MM.1S (cell line): ENCODE data around the gene COL26A1.
"Not testable (repeated sequence)": the region's sequence is repeated elsewhere in the genome, so short reads cannot be mapped to it uniquely, and the experiment has no call there.

ENCODE experiments used
- DNase-seq: peaks from one replicate; pipeline ENCODE4 v3.0.0-alpha.2; 2015
- H2AFZ ChIP-seq: fragments of 300-600 bp; sonication (generic); 2 replicates; pipeline ENCODE4 v1.6.0; 2016; ENCODE audit warnings: antibody characterized with exemption, low read length
- H3F3A ChIP-seq: fragments of 300-600 bp; sonication (generic); 2 replicates; pipeline ENCODE4 v1.6.1; 2016; ENCODE audit warnings: mild to moderate bottlenecking, antibody characterized with exemption, low read length, moderate library complexity, mixed read lengths; ENCODE audit not compliant: insufficient read depth
- H3K27ac ChIP-seq: fragments of 300-600 bp; sonication (generic); 2 replicates; pipeline ENCODE4 v1.5.1; 2016; ENCODE audit warnings: mild to moderate bottlenecking, low read length
- H3K27me3 ChIP-seq: fragments of 300-600 bp; sonication (generic); replicated peaks from 2 replicates; pipeline ENCODE4 v1.6.0; 2016; ENCODE audit warnings: low read length; ENCODE audit not compliant: insufficient read depth
- H3K36me3 ChIP-seq: fragments of 300-600 bp; sonication (generic); replicated peaks from 2 replicates; pipeline ENCODE4 v1.6.1; 2016; ENCODE audit warnings: mild to moderate bottlenecking, low read length, mixed read lengths; ENCODE audit not compliant: insufficient read depth
- H3K4me1 ChIP-seq: fragments of 300-600 bp; sonication (generic); 2 replicates; pipeline ENCODE4 v1.6.1; 2016; ENCODE audit warnings: low read length, mixed read lengths
- H3K4me2 ChIP-seq: fragments of 300-600 bp; sonication (generic); 2 replicates; pipeline ENCODE4 v1.6.0; 2016; ENCODE audit warnings: low read depth, low read length
- H3K4me3 ChIP-seq: fragments of 300-600 bp; sonication (generic); 2 replicates; pipeline ENCODE4 v1.5.1; 2016; ENCODE audit warnings: low read length, mixed read lengths
- H3K79me2 ChIP-seq: fragments of 300-600 bp; sonication (generic); 2 replicates; pipeline ENCODE4 v1.6.1; 2016; ENCODE audit warnings: mixed run types, low read length, mixed read lengths
- H3K9ac ChIP-seq: fragments of 300-600 bp; sonication (generic); 2 replicates; pipeline ENCODE4 v1.6.1; 2016; ENCODE audit warnings: low read length, mixed read lengths
- H3K9me2 ChIP-seq: fragments of 300-600 bp; sonication (generic); replicated peaks from 2 replicates; pipeline ENCODE4 v1.6.1; 2016; ENCODE audit warnings: mild to moderate bottlenecking, low read length, mixed read lengths; ENCODE audit not compliant: insufficient read depth
- H3K9me3 ChIP-seq: fragments of 300-600 bp; sonication (generic); replicated peaks from 2 replicates; pipeline ENCODE4 v1.6.1; 2016; ENCODE audit warnings: mild to moderate bottlenecking, low read length, mixed read lengths; ENCODE audit not compliant: insufficient read depth
- H4K20me1 ChIP-seq: fragments of 300-600 bp; sonication (generic); 2 replicates; pipeline ENCODE4 v1.6.1; 2016; ENCODE audit warnings: mild to moderate bottlenecking, low read length, moderate library complexity, mixed read lengths; ENCODE audit not compliant: insufficient read depth
- EZH2 ChIP-seq: fragments of 300-600 bp; sonication (generic); optimal IDR thresholded peaks from 2 replicates; pipeline ENCODE3; 2017; ENCODE audit warnings: low read depth, mild to moderate bottlenecking, antibody characterized with exemption, low read length, mixed read lengths
- EZH2phosphoT487 ChIP-seq: fragments of 300-600 bp; sonication (generic); IDR thresholded peaks from 2 replicates; pipeline ENCODE4 v1.6.1; 2018; ENCODE audit warnings: antibody characterized with exemption, low read length
- TF ChIP-seq, protein P1 (sequence below): fragments of 300-600 bp; sonication (generic); IDR thresholded peaks from 2 replicates; pipeline ENCODE4 v1.5.1; 2016; ENCODE audit warnings: antibody characterized with exemption, low read length, mixed read lengths

COL26A1 gene

DNA sequence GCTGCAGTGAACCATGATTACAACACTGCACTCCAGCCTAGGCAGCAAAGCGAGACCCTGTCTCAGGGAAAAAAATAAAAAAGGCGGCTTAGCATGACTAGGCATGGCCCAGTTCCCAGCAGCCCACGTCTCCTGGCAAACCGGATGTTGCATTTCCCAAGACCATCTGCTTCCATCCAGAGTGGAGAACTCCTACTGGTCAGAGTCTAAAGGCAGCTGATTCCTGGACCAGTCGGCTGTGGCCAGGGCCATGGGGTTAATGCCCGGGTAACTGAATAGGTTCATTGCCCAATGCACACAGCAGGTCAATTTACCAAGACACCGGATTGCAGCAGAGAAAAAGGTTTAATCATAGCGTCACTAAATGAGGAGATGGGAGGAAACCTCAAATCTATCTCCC, 133.3 kb downstream of the COL26A1 start:
- no peaks in the 10 kb centered on the region for H3F3A ChIP-seq
- no peak overlapping the region for H3K27ac ChIP-seq
- DNase-seq: no peak
- H3K9me3 ChIP-seq: no peaks in the 10 kb centered on the region
- no peaks in the 10 kb centered on the region for H3K9me2 ChIP-seq
- no peak overlapping the region for H2AFZ ChIP-seq
- no peaks in the 10 kb centered on the region for H3K79me2 ChIP-seq
- peaks cover 73% of the 10 kb centered on the region for H3K27me3 ChIP-seq
- no peaks in the 10 kb centered on the region for H3K36me3 ChIP-seq
- H3K4me2 ChIP-seq: no peak overlapping the region
- no peaks in the 10 kb centered on the region for H4K20me1 ChIP-seq
- H3K9ac ChIP-seq: no peak overlapping the region
- no peaks in the 10 kb centered on the region for H3K4me1 ChIP-seq
- no peak overlapping the region for H3K4me3 ChIP-seq
- TF ChIP-seq EZH2phosphoT487 (no peak), EZH2 (no peak)
- TF ChIP-seq, protein P1, sequence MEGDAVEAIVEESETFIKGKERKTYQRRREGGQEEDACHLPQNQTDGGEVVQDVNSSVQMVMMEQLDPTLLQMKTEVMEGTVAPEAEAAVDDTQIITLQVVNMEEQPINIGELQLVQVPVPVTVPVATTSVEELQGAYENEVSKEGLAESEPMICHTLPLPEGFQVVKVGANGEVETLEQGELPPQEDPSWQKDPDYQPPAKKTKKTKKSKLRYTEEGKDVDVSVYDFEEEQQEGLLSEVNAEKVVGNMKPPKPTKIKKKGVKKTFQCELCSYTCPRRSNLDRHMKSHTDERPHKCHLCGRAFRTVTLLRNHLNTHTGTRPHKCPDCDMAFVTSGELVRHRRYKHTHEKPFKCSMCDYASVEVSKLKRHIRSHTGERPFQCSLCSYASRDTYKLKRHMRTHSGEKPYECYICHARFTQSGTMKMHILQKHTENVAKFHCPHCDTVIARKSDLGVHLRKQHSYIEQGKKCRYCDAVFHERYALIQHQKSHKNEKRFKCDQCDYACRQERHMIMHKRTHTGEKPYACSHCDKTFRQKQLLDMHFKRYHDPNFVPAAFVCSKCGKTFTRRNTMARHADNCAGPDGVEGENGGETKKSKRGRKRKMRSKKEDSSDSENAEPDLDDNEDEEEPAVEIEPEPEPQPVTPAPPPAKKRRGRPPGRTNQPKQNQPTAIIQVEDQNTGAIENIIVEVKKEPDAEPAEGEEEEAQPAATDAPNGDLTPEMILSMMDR: no peak

DNA sequence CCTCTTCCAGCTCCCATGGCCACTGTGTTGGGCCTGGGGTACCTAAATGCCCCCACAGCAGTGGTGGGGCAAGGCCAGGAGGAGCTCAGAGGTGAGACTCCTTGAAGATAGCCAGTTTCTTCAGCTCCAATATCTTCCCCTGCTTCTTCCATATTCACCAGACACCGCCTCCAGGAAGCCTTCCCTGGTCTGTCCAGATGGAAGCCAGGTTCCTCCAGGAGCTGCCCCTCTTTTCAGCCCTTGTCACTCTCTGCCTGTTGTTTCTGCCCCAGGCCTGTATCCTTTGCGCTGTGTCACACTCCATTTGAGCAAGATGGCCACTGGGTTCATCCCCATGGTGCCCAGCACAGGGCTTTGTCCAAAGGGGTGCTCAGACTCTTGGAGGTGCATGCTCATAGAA, 138.7 kb downstream of the COL26A1 start:
- H3F3A ChIP-seq: no peaks in the 10 kb centered on the region
- no peaks in the 10 kb centered on the region for H3K4me1 ChIP-seq

DNA sequence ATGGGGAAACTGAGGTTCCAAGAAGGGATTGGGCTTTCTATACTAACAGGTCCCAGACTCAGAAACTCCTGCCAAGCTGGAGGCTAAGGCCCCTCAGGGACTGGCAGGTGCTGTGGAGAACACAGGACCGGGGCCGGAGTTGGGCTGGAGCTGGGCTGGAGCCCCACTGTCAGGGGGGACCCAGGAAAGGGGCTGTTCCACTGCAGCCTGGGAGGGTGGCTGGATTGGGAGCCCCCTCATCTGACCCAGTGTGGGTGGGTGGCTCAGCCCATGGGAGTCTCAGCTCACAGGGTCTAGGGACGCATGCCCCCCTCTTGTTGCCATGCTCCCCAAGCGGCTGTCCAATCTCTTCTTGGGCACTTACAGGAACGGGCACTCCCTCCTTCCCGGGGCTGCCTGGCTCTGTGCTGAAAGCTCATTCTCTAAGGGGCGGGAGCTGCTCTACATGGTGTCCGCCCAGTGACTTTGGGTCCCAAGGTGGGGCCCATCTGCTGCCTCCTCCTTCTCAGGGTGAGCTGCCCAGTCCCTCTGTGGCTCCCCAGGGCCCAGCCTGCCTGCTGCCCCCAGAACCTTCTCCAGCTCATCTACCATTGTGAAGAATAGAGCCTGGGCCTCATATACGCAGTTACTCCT, 139.9 kb downstream of the COL26A1 start:
- Histone ChIP-seq H3K27me3 (peaks cover 91% of the 10 kb centered on the region), H3K36me3 (no peaks in the 10 kb centered on the region), H3F3A (no peaks in the 10 kb centered on the region), H3K4me3 (no peak overlapping the region), H4K20me1 (no peaks in the 10 kb centered on the region), H3K9ac (no peak overlapping the region), H3K27ac (no peak overlapping the region), H3K79me2 (no peaks in the 10 kb centered on the region), H2AFZ (no peak overlapping the region), H3K9me3 (no peaks in the 10 kb centered on the region), H3K4me1 (no peaks in the 10 kb centered on the region), H3K4me2 (no peak overlapping the region), H3K9me2 (no peaks in the 10 kb centered on the region)
- TF ChIP-seq EZH2phosphoT487: no peak
- TF ChIP-seq EZH2: no peak
- TF ChIP-seq, protein P1: no peak
- DNase-seq: no peak

More for the DNA sequence above, 138.7 kb downstream of the COL26A1 start:
- Histone ChIP-seq H3K27ac (no peak overlapping the region), H3K36me3 (no peaks in the 10 kb centered on the region), H3K4me3 (no peak overlapping the region), H3K9me3 (no peaks in the 10 kb centered on the region), H3K4me2 (no peak overlapping the region), H4K20me1 (no peaks in the 10 kb centered on the region), H3K79me2 (no peaks in the 10 kb centered on the region), H3K9me2 (no peaks in the 10 kb centered on the region), H2AFZ (no peak overlapping the region), H3K27me3 (peaks cover 90% of the 10 kb centered on the region), H3K9ac (no peak overlapping the region)
- DNase-seq: no peak
- TF ChIP-seq EZH2 (no peak), EZH2phosphoT487 (no peak)
- TF ChIP-seq, protein P1: no peak

GRCh38 chr7:101505510-101505909, 142.8 kb downstream of the COL26A1 start:
- H3K4me1 ChIP-seq, H3K4me2 ChIP-seq, H3K9ac ChIP-seq, H3K9me2 ChIP-seq, H3K79me2 ChIP-seq, DNase-seq, H3K9me3 ChIP-seq, H3K27ac ChIP-seq, H4K20me1 ChIP-seq, H2AFZ ChIP-seq, H3F3A ChIP-seq, H3K36me3 ChIP-seq, H3K4me3 ChIP-seq: not testable (repeated sequence)
- H3K27me3 ChIP-seq: peaks cover 88% of the 10 kb centered on the region
